Astrocyte (in vitro differentiated cells and primary cell): Measurements from ENCODE around the gene TMBIM4. TPM values are rescaled to one million over a fixed set of nuclear protein-coding genes. Genes with fewer than 3 reads are reported as not detected.

Experiments
- DNase-seq: peaks from one replicate; pipeline ENCODE4 v3.0.0-alpha.2; 2010; ENCODE audit warnings: low read depth
- FAIRE-seq: peaks from 2 replicates; lab custom pipeline; 2011; peaks lifted over from hg19 to GRCh38; lab: Jason Lieb, UNC
- H2AFZ ChIP-seq: 2 replicates; pipeline ENCODE4 v1.6.0; 2012; ENCODE audit warnings: low read depth, low read length, inconsistent platforms
- H3K27ac ChIP-seq: 2 replicates; pipeline ENCODE4 v1.5.1; 2011; ENCODE audit warnings: low read depth, low read length, inconsistent platforms
- H3K27me3 ChIP-seq: 2 replicates; pipeline ENCODE4 v1.6.0; 2011; ENCODE audit warnings: low read length, inconsistent platforms; ENCODE audit not compliant: insufficient read depth
- H3K36me3 ChIP-seq: 2 replicates; pipeline ENCODE4 v1.5.1; 2011; ENCODE audit warnings: low read length, inconsistent platforms; ENCODE audit not compliant: insufficient read depth
- H3K4me1 ChIP-seq: 2 replicates; pipeline ENCODE4 v1.5.1; 2011; ENCODE audit warnings: low read length, inconsistent platforms; ENCODE audit not compliant: insufficient read depth
- H3K4me2 ChIP-seq: 2 replicates; pipeline ENCODE4 v1.6.0; 2012; ENCODE audit warnings: low read length, inconsistent platforms
- H3K4me3 ChIP-seq: 2 replicates; pipeline ENCODE4 v1.5.1; 2011; ENCODE audit warnings: low read depth, mild to moderate bottlenecking, low read length, inconsistent platforms; ENCODE audit not compliant: insufficient read depth
- H3K79me2 ChIP-seq: 2 replicates; pipeline ENCODE4 v1.6.0; 2012; ENCODE audit warnings: mild to moderate bottlenecking, low read length, inconsistent platforms; ENCODE audit not compliant: insufficient read depth
- H3K9ac ChIP-seq: 2 replicates; pipeline ENCODE4 v1.6.0; 2012; ENCODE audit warnings: mild to moderate bottlenecking, low read length, inconsistent platforms
- H3K9me3 ChIP-seq: 2 replicates; pipeline ENCODE4 v1.5.1; 2012; ENCODE audit warnings: low read depth, mild to moderate bottlenecking, low read length, inconsistent platforms; ENCODE audit not compliant: insufficient read depth
- H4K20me1 ChIP-seq: 2 replicates; pipeline ENCODE4 v1.6.0; 2012; ENCODE audit warnings: low read length, inconsistent platforms; ENCODE audit not compliant: insufficient read depth
- H3K27ac Mint-ChIP-seq: one replicate; pipeline ENCODE4 v1.8.0; 2021; ENCODE audit warnings: mild to moderate bottlenecking, mixed read lengths; ENCODE audit not compliant: unreplicated experiment
- H3K27me3 Mint-ChIP-seq: one replicate; pipeline ENCODE4 v1.8.0; 2021; ENCODE audit warnings: low read depth, mixed read lengths; ENCODE audit not compliant: unreplicated experiment
- H3K36me3 Mint-ChIP-seq: one replicate; pipeline ENCODE4 v1.8.0; 2021; ENCODE audit warnings: low read depth, mixed read lengths; ENCODE audit not compliant: unreplicated experiment
- H3K4me1 Mint-ChIP-seq: one replicate; pipeline ENCODE4 v1.8.0; 2021; ENCODE audit warnings: low read depth, mixed read lengths; ENCODE audit not compliant: unreplicated experiment
- H3K4me3 Mint-ChIP-seq: one replicate; pipeline ENCODE4 v1.8.0; 2021; ENCODE audit warnings: mild to moderate bottlenecking, moderate library complexity, mixed read lengths; ENCODE audit not compliant: unreplicated experiment
- H3K9me3 Mint-ChIP-seq: one replicate; pipeline ENCODE4 v1.8.0; 2021; ENCODE audit warnings: mild to moderate bottlenecking, mixed read lengths; ENCODE audit not compliant: unreplicated experiment
- EZH2 ChIP-seq: IDR thresholded peaks from 2 replicates; pipeline ENCODE4 v1.6.1; 2012; ENCODE audit warnings: mild to moderate bottlenecking, low read length, inconsistent platforms; ENCODE audit not compliant: insufficient read depth
- total RNA-seq: library from RNA; stranded (reverse); gene quantifications from 2 replicates; pipeline ENCODE4 v1.2.1, GENCODE V29; 2021
- TF ChIP-seq, protein P1 (sequence below): IDR thresholded peaks from 2 replicates; pipeline ENCODE4 v1.5.1; 2011; ENCODE audit warnings: low read depth, mild to moderate bottlenecking, inconsistent platforms, low read length, moderate library complexity; ENCODE audit not compliant: insufficient read depth

TMBIM4 gene
- total RNA-seq, 1 donor from 2014 or later: 41.5 TPM

DNA sequence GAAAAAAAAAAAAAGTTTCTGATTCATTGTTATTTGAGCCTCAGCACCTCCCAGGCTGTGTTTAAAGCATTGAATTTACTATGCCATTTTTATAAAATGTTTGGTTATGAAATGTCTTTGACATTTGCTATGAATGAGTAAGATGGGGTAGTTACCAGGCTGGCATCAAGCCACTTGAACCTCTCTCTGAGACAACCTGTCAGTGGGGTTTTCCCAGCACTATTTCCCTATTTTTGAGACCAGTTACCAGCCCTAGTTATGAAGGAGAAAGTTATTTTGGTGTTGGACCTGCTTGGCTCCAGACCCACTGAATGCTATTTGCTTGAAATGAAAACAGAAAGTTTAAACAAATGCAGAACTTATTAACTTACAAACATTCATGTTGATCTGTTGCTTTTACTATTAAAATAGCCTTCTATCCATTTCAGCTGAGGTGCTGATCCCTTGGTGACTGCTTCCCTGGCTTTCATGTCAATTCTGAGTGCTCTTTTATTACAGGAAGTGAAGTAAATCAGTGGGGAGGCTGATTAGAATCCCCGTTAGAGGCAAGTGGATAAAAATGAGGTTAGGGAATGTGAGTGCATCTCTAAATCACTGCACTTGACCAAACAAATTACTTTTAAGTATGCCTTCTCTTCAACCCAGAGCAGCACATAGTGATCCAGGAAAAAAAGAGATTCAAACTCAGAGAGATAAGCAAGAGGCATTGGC lies 77.1 kb downstream of the TMBIM4 start:
- TF ChIP-seq EZH2: no peak
- TF ChIP-seq, protein P1, sequence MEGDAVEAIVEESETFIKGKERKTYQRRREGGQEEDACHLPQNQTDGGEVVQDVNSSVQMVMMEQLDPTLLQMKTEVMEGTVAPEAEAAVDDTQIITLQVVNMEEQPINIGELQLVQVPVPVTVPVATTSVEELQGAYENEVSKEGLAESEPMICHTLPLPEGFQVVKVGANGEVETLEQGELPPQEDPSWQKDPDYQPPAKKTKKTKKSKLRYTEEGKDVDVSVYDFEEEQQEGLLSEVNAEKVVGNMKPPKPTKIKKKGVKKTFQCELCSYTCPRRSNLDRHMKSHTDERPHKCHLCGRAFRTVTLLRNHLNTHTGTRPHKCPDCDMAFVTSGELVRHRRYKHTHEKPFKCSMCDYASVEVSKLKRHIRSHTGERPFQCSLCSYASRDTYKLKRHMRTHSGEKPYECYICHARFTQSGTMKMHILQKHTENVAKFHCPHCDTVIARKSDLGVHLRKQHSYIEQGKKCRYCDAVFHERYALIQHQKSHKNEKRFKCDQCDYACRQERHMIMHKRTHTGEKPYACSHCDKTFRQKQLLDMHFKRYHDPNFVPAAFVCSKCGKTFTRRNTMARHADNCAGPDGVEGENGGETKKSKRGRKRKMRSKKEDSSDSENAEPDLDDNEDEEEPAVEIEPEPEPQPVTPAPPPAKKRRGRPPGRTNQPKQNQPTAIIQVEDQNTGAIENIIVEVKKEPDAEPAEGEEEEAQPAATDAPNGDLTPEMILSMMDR: no peak
- Histone ChIP-seq H3K9ac (no peak overlapping the region), H3K27ac (no peak overlapping the region), H3K4me1 (no peaks in the 10 kb centered on the region), H3K4me2 (no peak overlapping the region), H3K27me3 (no peaks in the 10 kb centered on the region), H3K4me3 (no peak overlapping the region), H3K9me3 (no peaks in the 10 kb centered on the region), H4K20me1 (no peaks in the 10 kb centered on the region), H3K79me2 (no peaks in the 10 kb centered on the region), H2AFZ (no peak overlapping the region), H3K36me3 (no peaks in the 10 kb centered on the region)
- no peak overlapping the region for H3K27ac Mint-ChIP-seq
- peaks cover 2% of the 10 kb centered on the region for H3K4me1 Mint-ChIP-seq
- H3K36me3 Mint-ChIP-seq: no peaks in the 10 kb centered on the region
- H3K27me3 Mint-ChIP-seq: no peaks in the 10 kb centered on the region
- H3K4me3 Mint-ChIP-seq: no peak overlapping the region
- no peak for DNase-seq
- no peak for FAIRE-seq
- peaks cover 2% of the 10 kb centered on the region for H3K9me3 Mint-ChIP-seq

DNA sequence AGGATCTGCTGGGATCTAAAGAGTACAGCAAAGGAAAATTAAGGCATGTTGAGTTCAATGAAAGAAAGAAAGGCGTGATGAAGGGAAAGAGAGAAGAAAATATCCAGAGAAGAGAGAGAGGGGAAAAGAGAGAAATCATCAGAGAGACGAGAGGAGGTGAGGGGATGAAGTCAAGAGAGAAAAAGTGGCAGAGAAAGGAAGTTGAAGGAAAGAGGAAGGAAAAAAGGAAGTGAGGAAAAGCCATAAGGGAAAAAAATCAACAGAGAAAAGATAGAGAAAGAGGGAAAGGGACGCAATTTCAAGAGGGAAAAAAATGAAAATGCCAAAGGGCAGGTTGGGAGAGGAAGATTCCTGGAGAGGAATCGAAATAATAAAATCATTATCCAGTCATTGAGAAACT lies 79.6 kb downstream of the TMBIM4 start:
- no peaks in the 10 kb centered on the region for H3K79me2 ChIP-seq
- no peaks in the 10 kb centered on the region for H3K36me3 ChIP-seq
- H4K20me1 ChIP-seq: no peaks in the 10 kb centered on the region
- Mint-ChIP-seq H3K27ac (no peak overlapping the region), H3K36me3 (no peaks in the 10 kb centered on the region), H3K27me3 (no peaks in the 10 kb centered on the region), H3K4me1 (peaks cover 13% of the 10 kb centered on the region), H3K9me3 (no peaks in the 10 kb centered on the region), H3K4me3 (no peak overlapping the region)
- no peak overlapping the region for H2AFZ ChIP-seq
- no peaks in the 10 kb centered on the region for H3K27me3 ChIP-seq
- no peaks in the 10 kb centered on the region for H3K9me3 ChIP-seq
- H3K4me3 ChIP-seq: no peak overlapping the region
- no peak overlapping the region for H3K27ac ChIP-seq
- TF ChIP-seq, protein P1: no peak
- no peak for TF ChIP-seq EZH2
- H3K9ac ChIP-seq: no peak overlapping the region
- no peak for DNase-seq
- no peak overlapping the region for H3K4me2 ChIP-seq
- peaks cover 3% of the 10 kb centered on the region for H3K4me1 ChIP-seq
- no peak for FAIRE-seq

DNA sequence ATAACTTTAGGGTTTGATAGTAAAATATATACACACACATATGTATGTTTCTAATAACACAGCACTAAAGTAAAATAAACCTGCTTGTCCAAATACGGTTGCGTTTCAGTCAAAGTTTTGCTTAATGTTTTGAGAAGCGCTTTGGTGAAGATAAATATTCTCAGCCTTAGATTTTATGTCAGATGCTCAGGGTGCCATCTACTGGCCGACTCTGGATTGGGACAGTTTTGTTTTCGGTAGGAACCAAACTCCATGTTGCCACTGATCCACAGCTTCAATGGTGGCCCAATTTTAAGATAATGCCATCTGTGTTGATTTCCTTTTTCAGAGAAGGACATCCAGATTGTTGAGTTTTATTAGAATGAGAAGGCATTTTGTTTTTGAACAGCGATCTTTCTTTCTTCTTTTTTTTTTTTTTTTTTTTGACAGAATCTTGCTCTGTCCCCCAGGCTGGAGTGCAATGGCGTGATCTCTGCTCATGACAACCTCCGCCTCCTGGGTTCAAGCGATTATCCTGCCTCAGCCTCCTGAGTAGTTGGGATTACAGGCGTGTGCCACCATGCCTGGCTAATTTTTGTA lies 82.3 kb downstream of the TMBIM4 start:
- Histone ChIP-seq H2AFZ (no peak overlapping the region), H3K9ac (peak overlapping the region; percentile 24), H3K4me1 (peaks cover 3% of the 10 kb centered on the region), H3K9me3 (no peaks in the 10 kb centered on the region), H3K27ac (no peak overlapping the region), H3K4me2 (peak overlapping the region; percentile 63), H3K36me3 (no peaks in the 10 kb centered on the region), H4K20me1 (no peaks in the 10 kb centered on the region), H3K27me3 (no peaks in the 10 kb centered on the region), H3K79me2 (no peaks in the 10 kb centered on the region), H3K4me3 (no peak overlapping the region)
- H3K27me3 Mint-ChIP-seq: no peaks in the 10 kb centered on the region
- no peak overlapping the region for H3K27ac Mint-ChIP-seq
- H3K4me1 Mint-ChIP-seq: peaks cover 11% of the 10 kb centered on the region
- FAIRE-seq (peak; percentile 86), DNase-seq (peak; percentile 45)
- H3K36me3 Mint-ChIP-seq: no peaks in the 10 kb centered on the region
- peaks cover 3% of the 10 kb centered on the region for H3K9me3 Mint-ChIP-seq
- no peak overlapping the region for H3K4me3 Mint-ChIP-seq
- TF ChIP-seq, protein P1: peak; percentile 92
- no peak for TF ChIP-seq EZH2
